Mucosa of descending colon (tissue), 3 donors: ENCODE measurements around the gene DSP. TPM values are rescaled to one million over a fixed set of nuclear protein-coding genes. Genes with fewer than 3 reads are reported as not detected.
A peak's percentile ranks its signal among the peaks of the same experiment; 100 is the strongest.

Experiments used
- ATAC-seq: fragments of 200-7000 bp; cut with Tn5 transposase; one replicate; pipeline ENCODE4 v1.9.1; 2020; ENCODE audit warnings: mild to moderate bottlenecking, moderate library complexity
- DNase-seq, 3 donors: peaks; one replicate each; pipeline ENCODE4 v3.0.0-alpha.2; 2020
- H3K36me3 ChIP-seq: fragments of 200-600 bp; one replicate; pipeline ENCODE4 v1.8.0; 2021; ENCODE audit warnings: low read depth, mild to moderate bottlenecking
- H3K4me1 ChIP-seq: fragments of 200-600 bp; one replicate; pipeline ENCODE4 v1.8.0; 2021; ENCODE audit warnings: low read depth, mild to moderate bottlenecking
- H3K4me3 ChIP-seq: fragments of 200-600 bp; one replicate; pipeline ENCODE4 v1.8.0; 2021; ENCODE audit warnings: mild to moderate bottlenecking
- H3K9me3 ChIP-seq: fragments of 200-600 bp; one replicate; pipeline ENCODE4 v1.8.0; 2021; ENCODE audit warnings: mild to moderate bottlenecking
- CTCF ChIP-seq: fragments of 200-600 bp; IDR thresholded peaks from one replicate; pipeline ENCODE4 v1.8.0; 2022; ENCODE audit warnings: antibody characterized with exemption, mild to moderate bottlenecking
- intact Hi-C, 2 donors: fragments of 100-400 bp; cut with DNase I in 1 of 2; cut with micrococcal nuclease in 1 of 2; formaldehyde crosslinking; loops; one replicate each; pipeline versions ENCODE4 v1.11.0 to v1.11.1; 2022; cut with DNase I, micrococcal nuclease
- total RNA-seq, 3 donors: library from RNA; stranded (reverse); fragmentation: NEBNext Ultra II Directional in 2 of 3; extraction: Animal tissue kit (Norgen Biotek cat#: 25700) in 2 of 3; gene quantifications; one replicate each; pipeline versions ENCODE4 v1.2.1 to v1.2.4, GENCODE V29; 2021 to 2023
- donor health status: DM: no; HTN: no; CAD: no; lungs with moderate emphysema.
- donor health status: DM: no; HTN: no; CAD: no.
- donor health status: DM: no; HTN: yes; CAD: no.

Gene DSP
- total RNA-seq, 3 donors from 2014 or later: 85.2 to 265 (median 177) TPM

- intact Hi-C loops: no loop called here
- no peak for ATAC-seq
- Histone ChIP-seq H3K9me3 (no peaks in the 10 kb centered on the region), H3K4me3 (no peak overlapping the region), H3K36me3 (no peaks in the 10 kb centered on the region), H3K4me1 (peaks cover 12% of the 10 kb centered on the region)
- no peak for TF ChIP-seq CTCF
- DNase-seq: no peak
Observed at GRCh38 chr6:7500752-7501282, 40.7 kb upstream of the DSP start.

- DNase-seq: no peak
- peaks cover 13% of the 10 kb centered on the region for H3K4me1 ChIP-seq
- intact Hi-C loops: no loop called here
- no peak overlapping the region for H3K4me3 ChIP-seq
- ATAC-seq: no peak
- TF ChIP-seq CTCF: no peak
- H3K36me3 ChIP-seq: no peaks in the 10 kb centered on the region
- no peaks in the 10 kb centered on the region for H3K9me3 ChIP-seq
Observed at GRCh38 chr6:7502743-7503142, 38.7 kb upstream of the DSP start.

- no peak overlapping the region for H3K4me3 ChIP-seq
- no peaks in the 10 kb centered on the region for H3K36me3 ChIP-seq
- TF ChIP-seq CTCF: no peak
- DNase-seq (no peak), ATAC-seq (no peak)
- intact Hi-C loops: no loop called here
- H3K4me1 ChIP-seq: peaks cover 13% of the 10 kb centered on the region
- no peaks in the 10 kb centered on the region for H3K9me3 ChIP-seq
Observed at GRCh38 chr6:7504041-7504440, 37.4 kb upstream of the DSP start.

- peak; percentile 98 for ATAC-seq
- intact Hi-C loops: no loop called here
- Histone ChIP-seq H3K4me1 (peaks cover 13% of the 10 kb centered on the region), H3K4me3 (no peak overlapping the region), H3K9me3 (no peaks in the 10 kb centered on the region), H3K36me3 (no peaks in the 10 kb centered on the region)
- no peak for TF ChIP-seq CTCF
- DNase-seq: peak; percentile 65 to 69 (median 67)
Observed at GRCh38 chr6:7505189-7505699, 36.2 kb upstream of the DSP start.

GRCh38 chr6:7507600-7507999 is 33.9 kb upstream of the DSP start:
- no peak for ATAC-seq
- intact Hi-C loops: no loop called here
- peaks cover 13% of the 10 kb centered on the region for H3K4me1 ChIP-seq
- DNase-seq: no peak
- no peak for TF ChIP-seq CTCF
- no peak overlapping the region for H3K4me3 ChIP-seq
- no peaks in the 10 kb centered on the region for H3K36me3 ChIP-seq
- H3K9me3 ChIP-seq: no peaks in the 10 kb centered on the region

GRCh38 chr6:7512320-7512719 is 29.2 kb upstream of the DSP start:
- Histone ChIP-seq H3K4me3 (no peak overlapping the region), H3K9me3 (no peaks in the 10 kb centered on the region), H3K4me1 (no peaks in the 10 kb centered on the region), H3K36me3 (no peaks in the 10 kb centered on the region)
- no peak for TF ChIP-seq CTCF
- ATAC-seq: no peak
- DNase-seq: no peak
- intact Hi-C loops: no loop called here
